HG03103 (cell line): ENCODE results near the gene ZBED1.
"Not testable (repeated sequence)": the region's sequence is repeated elsewhere in the genome, so short reads cannot be mapped to it uniquely, and the experiment has no call there.

Source experiments
- ATAC-seq: cut with Tn5 transposase; IDR thresholded peaks from one replicate; pipeline ENCODE4 v1.9.1; 2021; ENCODE audit warnings: low read depth; ENCODE audit not compliant: unreplicated experiment

The ZBED1 gene

GRCh38 chrX:2500803-2501558 is at the start of gene ZBED1, which contains the start of gene DHRSX:
ZBED1 (minus strand) TSS chrX:2500976; CDS start chrX:2490719, 10,257 bp downstream.
DHRSX (minus strand) TSS chrX:2500976; CDS start chrX:2500925, 51 bp downstream.
- peak; percentile 54 for ATAC-seq

GRCh38 chrX:2549876-2550275 is 49.1 kb upstream of the ZBED1 start:
- no peak for ATAC-seq

GRCh38 chrX:2548711-2549423 is 48.1 kb upstream of the ZBED1 start:
- ATAC-seq = no peak

DNA sequence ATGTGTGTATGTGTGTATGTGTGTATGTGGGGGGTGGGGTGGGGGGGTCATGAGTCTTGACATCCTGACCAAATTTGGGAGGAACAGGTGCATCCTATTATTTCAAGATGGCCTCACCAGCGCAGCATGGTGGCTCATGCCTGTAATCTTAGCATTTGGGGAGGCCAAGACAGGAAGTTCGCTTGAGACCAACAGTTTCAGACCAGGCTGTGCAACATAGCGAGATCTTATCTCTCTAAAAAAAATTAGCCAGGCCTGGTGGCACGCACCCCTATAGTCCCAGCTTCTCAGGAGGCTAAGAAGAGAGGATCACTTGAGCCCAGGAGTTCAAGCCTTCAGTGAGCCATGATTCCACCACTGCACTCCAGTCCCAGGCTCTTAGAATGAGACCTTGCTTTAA is 47.0 kb upstream of the ZBED1 start:
- ATAC-seq = no peak

GRCh38 chrX:2546496-2546895 is 45.7 kb upstream of the ZBED1 start:
- no peak for ATAC-seq

GRCh38 chrX:2545144-2545543 is 44.4 kb upstream of the ZBED1 start:
- ATAC-seq = no peak

GRCh38 chrX:2542826-2543521 is 42.2 kb upstream of the ZBED1 start:
- no peak for ATAC-seq

- ATAC-seq = no peak
These were observed 40.8 kb upstream of the ZBED1 start for GRCh38 chrX:2541603-2542002.

DNA sequence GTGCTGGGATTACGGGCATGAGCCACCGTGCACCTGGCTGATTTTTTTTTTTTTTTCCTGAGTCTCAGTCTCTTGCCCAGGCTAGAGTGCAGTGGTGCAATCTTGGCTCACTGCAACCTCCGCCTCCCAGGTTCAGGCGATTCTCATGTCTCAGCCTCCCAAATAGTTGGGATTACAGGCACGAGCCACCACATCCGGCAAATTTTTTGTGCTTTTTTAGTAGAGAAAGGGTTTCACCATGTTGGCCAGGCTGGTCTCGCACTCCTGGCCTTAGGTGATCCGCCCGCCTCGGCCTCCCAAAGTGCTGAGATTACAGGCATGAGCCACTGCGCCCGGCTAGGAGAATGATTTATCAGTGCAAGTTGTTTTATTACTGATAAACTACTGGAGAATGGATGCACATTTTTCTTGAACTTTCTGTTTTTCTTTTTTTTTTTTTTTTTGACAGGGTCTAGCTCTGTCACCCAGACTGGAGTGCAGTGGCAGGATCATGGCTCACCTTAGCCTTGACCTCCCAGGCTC is 39.7 kb upstream of the ZBED1 start:
- ATAC-seq = no peak

GRCh38 chrX:2539586-2539985 is 38.8 kb upstream of the ZBED1 start:
- no peak for ATAC-seq

GRCh38 chrX:2538031-2538757 is 37.4 kb upstream of the ZBED1 start:
- no peak for ATAC-seq

DNA sequence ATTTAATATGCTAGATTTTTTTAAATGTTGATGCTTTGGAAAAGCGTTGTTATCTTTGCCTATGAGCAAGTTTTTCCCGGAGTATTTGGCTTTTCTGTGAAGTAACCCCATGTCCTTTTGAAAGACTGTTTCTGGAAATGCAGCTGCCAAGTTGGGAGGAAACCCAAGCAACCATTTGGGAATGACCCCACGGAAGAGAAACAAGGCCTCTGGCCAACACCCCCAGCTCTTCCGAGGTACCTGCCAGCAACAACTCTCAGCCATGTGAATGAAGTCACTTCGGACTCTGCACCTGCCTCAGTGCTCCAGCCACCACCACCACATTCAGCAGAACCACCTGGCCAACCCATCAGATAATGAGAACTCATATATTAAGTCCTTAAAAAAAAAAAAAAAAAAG is 36.2 kb upstream of the ZBED1 start:
- no peak for ATAC-seq

DNA sequence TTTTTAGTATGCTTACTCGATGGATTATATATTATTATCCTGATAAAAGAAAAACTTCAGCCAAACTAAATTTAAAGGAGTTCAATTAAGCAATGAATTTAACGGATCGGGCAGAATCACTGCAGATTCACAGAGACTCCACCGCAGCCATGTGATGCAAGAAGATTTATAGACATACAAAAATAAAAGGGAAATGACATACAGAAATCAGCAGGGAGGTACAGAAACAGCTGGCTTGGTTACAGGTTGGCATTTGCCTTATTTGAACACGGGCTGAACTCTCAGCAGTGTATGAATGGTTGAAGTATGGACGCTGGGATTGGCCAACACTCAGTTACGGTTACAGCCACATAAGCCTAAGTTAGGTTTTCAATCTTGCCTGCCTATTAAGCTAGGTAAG is 35.4 kb upstream of the ZBED1 start:
- no peak for ATAC-seq

DNA sequence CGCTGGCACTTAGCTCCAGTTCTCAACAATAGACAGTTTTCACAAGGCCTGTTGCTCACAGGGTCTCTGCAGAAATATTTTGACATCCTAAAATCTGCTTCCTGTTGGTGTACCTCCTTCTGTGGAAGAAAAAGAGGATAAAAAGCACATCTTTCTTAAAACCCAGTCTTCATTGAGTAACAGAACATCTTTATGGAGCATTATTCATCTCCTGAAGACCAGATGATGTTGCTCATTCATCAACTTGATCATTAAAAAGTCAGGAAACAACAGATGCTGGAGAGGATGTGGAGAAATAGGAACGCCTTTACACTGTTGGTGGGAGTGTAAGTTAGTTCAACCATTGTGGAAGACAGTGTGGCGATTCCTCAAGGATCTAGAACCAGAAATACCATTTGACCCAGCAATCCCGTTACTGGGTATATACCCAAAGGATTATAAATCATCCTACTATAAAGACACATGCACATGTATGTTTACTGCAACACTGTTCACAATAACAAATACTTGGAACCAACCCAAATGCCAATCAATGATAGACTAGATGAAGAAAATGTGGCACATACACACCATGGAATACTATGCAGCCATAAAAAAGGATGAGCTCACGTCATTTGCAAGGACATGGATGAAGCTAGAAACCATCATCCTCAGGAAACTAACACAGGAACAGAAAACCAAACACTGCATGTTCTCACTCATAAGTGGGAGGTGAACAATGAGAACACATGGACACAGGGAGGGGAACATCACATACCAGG is 33.7 kb upstream of the ZBED1 start:
- not testable (repeated sequence) for ATAC-seq

GRCh38 chrX:2533424-2533823 is 32.6 kb upstream of the ZBED1 start:
- no peak for ATAC-seq

DNA sequence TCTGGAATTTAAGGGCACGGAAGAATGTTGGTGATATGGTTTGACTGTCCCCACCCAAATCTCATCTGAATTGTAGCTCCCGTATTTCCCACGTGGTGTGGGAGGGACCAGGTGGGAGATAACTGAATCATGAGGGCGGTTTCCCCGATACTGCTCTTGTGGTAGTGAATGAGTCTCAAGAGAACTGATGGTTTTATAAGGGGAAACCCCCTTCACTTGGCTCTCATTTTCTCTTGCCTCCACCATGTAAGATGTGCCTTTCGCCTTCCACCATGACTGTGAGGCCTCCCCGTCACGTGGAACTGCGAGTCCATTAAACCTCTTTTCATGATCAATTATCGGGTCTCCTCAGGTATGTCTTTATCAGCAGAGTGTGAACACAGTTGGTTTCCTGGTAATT is 25.6 kb upstream of the ZBED1 start:
- ATAC-seq = no peak

- no peak for ATAC-seq
These were observed 23.1 kb upstream of the ZBED1 start for GRCh38 chrX:2523911-2524310.

DNA sequence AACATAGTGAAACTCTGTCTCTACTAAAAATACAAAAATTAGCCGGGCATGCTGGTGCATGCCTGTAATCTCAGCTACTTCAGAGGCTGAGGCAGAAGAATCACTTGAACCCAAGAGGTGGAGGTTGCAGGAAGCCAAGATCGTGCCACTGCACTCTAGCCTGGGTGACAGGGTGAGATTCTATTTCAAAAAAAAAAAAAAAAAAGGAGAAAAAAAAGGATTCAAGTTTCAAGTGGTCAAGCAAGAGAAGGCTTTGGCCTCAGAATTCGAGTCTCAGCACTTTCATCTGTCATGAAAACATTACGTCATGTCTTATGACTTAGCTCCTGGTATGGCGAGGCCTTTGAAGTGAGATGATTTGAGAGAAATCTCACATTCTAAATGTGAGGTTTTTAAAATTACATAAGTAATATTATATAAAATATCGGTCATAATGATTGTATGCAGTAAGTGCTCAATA is 21.2 kb upstream of the ZBED1 start:
- no peak for ATAC-seq

DNA sequence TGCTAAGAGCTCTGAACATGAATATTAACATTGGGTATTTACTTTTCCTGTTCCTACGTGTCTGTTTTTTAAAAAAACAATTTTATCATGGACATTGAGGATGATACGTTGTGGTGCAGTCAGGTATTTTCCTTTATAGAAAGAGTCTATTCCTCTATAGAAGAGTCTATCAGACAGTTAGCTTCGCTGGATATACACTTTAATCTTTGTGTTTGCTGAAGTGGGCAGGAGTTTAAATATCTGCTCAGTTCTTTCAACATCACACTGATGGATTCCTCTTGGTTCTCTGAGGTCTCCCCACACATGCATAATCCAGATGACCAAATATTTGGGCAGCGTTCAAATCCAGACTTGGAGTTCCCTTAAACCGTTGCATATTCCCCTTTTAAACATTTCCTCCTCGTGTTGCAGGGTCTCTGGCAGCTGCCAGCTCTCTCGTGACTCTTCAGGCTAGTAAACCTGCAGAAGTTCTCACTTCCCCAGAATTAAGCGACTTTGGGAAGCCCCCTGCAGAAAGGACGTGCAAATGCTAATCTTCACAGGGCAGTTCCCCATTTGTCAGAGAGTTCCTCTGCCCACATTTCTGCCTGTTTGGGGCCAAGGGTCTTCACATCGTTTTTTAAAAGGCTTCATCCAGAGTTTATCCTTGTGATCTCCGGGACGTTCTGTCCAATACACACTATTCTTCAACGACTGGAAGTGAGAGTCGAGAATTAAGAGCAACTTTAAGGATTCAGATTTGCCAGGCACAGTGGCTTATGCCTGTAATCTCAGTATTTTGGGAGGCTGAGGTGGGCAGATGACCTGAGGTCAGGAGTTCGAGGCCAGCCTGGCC is 20.5 kb upstream of the ZBED1 start:
- ATAC-seq = peak; percentile 69
